Renal cortical epithelial cell (primary cell): Measurements from ENCODE around the gene MED12L. TPM values are rescaled to one million over a fixed set of nuclear protein-coding genes. Genes with fewer than 3 reads are reported as not detected.

ENCODE experiments used
- DNase-seq: peaks from one replicate; pipeline ENCODE4 v3.0.0-alpha.2; 2011; ENCODE audit warnings: low read depth
- total RNA-seq: library from RNA; depleted of rRNA; stranded (reverse); fragments of >200 nt; gene quantifications from 2 replicates; pipeline ENCODE4 v1.2.3, GENCODE V29; 2014

MED12L gene
- total RNA-seq, 1 donor from 2014 or later, result 0.30 TPM

- no peak for DNase-seq
Observed at GRCh38 chr3:151178208-151178845, 92.9 kb downstream of the MED12L start.

- DNase-seq, result no peak
Observed at GRCh38 chr3:151182349-151183079, 97.0 kb downstream of the MED12L start.

- no peak for DNase-seq
Observed at GRCh38 chr3:151183265-151183671, 97.8 kb downstream of the MED12L start.

- no peak for DNase-seq
Observed at GRCh38 chr3:151191095-151191494, 105.6 kb downstream of the MED12L start.

GRCh38 chr3:151192545-151192944 lies 107.1 kb downstream of the MED12L start:
- no peak for DNase-seq

- no peak for DNase-seq
Observed at GRCh38 chr3:151195826-151196225, 110.4 kb downstream of the MED12L start.

GRCh38 chr3:151196434-151196833 lies 111.0 kb downstream of the MED12L start:
- peak; percentile 17 for DNase-seq

- no peak for DNase-seq
Observed at GRCh38 chr3:151197228-151197627, 111.8 kb downstream of the MED12L start.

- peak; percentile 45 for DNase-seq
Observed at GRCh38 chr3:151197981-151198767, 112.7 kb downstream of the MED12L start.

GRCh38 chr3:151198849-151199248 lies 113.4 kb downstream of the MED12L start:
- no peak for DNase-seq

- no peak for DNase-seq
Observed at GRCh38 chr3:151199554-151200438, 114.3 kb downstream of the MED12L start.

- no peak for DNase-seq
Observed at GRCh38 chr3:151200586-151200985, 115.1 kb downstream of the MED12L start.

- DNase-seq, result no peak
Observed at GRCh38 chr3:151201051-151201730, 115.7 kb downstream of the MED12L start.

- no peak for DNase-seq
Observed at GRCh38 chr3:151203051-151203420, 117.6 kb downstream of the MED12L start, which contains the start of gene GPR171. Gene GPR171 (minus strand): TSS chr3:151203216. CDS start chr3:151199386, 3,830 bp downstream.

- no peak for DNase-seq
Observed at GRCh38 chr3:151204530-151205402, 119.3 kb downstream of the MED12L start.

GRCh38 chr3:151205482-151205881 lies 120.0 kb downstream of the MED12L start:
- DNase-seq, result no peak

GRCh38 chr3:151206201-151206600 lies 120.7 kb downstream of the MED12L start:
- no peak for DNase-seq

- DNase-seq, result no peak
Observed at GRCh38 chr3:151209654-151210053, 124.2 kb downstream of the MED12L start.

GRCh38 chr3:151210676-151211381 lies 125.4 kb downstream of the MED12L start:
- peak; percentile 28 for DNase-seq
